HEK293T (cell line): ENCODE data around the gene UBE2QL1.
"Not testable (repeated sequence)": the region's sequence is repeated elsewhere in the genome, so short reads cannot be mapped to it uniquely, and the experiment has no call there.

Source experiments
- CTCF ChIA-PET: fragments of 350-600 bp; formaldehyde crosslinking; extraction: SDS; loops from one replicate; lab custom pipeline; 2021; ENCODE audit warnings: antibody characterized with exemption, inconsistent platforms; lab: Yijun Ruan, JAX
- POLR2A ChIA-PET: fragments of 350-600 bp; formaldehyde crosslinking; extraction: SDS; loops from one replicate; lab custom pipeline; 2020; ENCODE audit warnings: antibody characterized with exemption, inconsistent platforms; lab: Yijun Ruan, JAX
- DNase-seq: peaks from one replicate; pipeline ENCODE4 v3.0.0; 2012; ENCODE audit warnings: mixed read lengths; ENCODE audit errors: extremely low spot score
- ARNT ChIP-seq: fragments of 450-650 bp; IDR thresholded peaks from 2 replicates; pipeline ENCODE4 v1.6.1; 2017; ENCODE audit warnings: mild to moderate bottlenecking
- BHLHE40 ChIP-seq: fragments of 450-650 bp; IDR thresholded peaks from 2 replicates; pipeline ENCODE4 v1.6.1; 2016; ENCODE audit warnings: mild to moderate bottlenecking, moderate library complexity, borderline replicate concordance
- CTBP1 ChIP-seq: fragments of 450-650 bp; IDR thresholded peaks from 2 replicates; pipeline ENCODE4 v1.6.1; 2016; ENCODE audit warnings: borderline replicate concordance
- ELF4 ChIP-seq: fragments of 450-650 bp; IDR thresholded peaks from 2 replicates; pipeline ENCODE4 v1.6.1; 2017; ENCODE audit warnings: antibody characterized with exemption
- FOXA1 ChIP-seq: fragments of 450-650 bp; IDR thresholded peaks from 2 replicates; pipeline ENCODE4 v1.6.1; 2016; ENCODE audit warnings: mild to moderate bottlenecking
- FOXK2 ChIP-seq: fragments of 450-650 bp; IDR thresholded peaks from 2 replicates; pipeline ENCODE4 v1.6.1; 2016; ENCODE audit warnings: mild to moderate bottlenecking
- FOXM1 ChIP-seq: fragments of 450-650 bp; IDR thresholded peaks from 2 replicates; pipeline ENCODE4 v1.6.1; 2017; ENCODE audit warnings: mild to moderate bottlenecking, borderline replicate concordance
- HDGF ChIP-seq: fragments of 450-650 bp; IDR thresholded peaks from 2 replicates; pipeline ENCODE4 v1.6.1; 2017; ENCODE audit warnings: antibody characterized with exemption, borderline replicate concordance
- L3MBTL2 ChIP-seq: fragments of 450-650 bp; conservative IDR thresholded peaks from 2 replicates; pipeline ENCODE4 v1.6.1; 2016; ENCODE audit warnings: mild to moderate bottlenecking
- LEF1 ChIP-seq: fragments of 450-650 bp; IDR thresholded peaks from 2 replicates; pipeline ENCODE4 v1.6.1; 2017; ENCODE audit warnings: mild to moderate bottlenecking, borderline replicate concordance
- NFRKB ChIP-seq: fragments of 450-650 bp; IDR thresholded peaks from 2 replicates; pipeline ENCODE4 v1.6.1; 2016; ENCODE audit warnings: mild to moderate bottlenecking, moderate library complexity
- SP1 ChIP-seq: fragments of 450-650 bp; IDR thresholded peaks from 2 replicates; pipeline ENCODE4 v1.6.1; 2017
- SUZ12 ChIP-seq: fragments of 450-650 bp; IDR thresholded peaks from 2 replicates; pipeline ENCODE4 v1.6.1; 2016; ENCODE audit warnings: mild to moderate bottlenecking
- TARDBP ChIP-seq: fragments of 450-650 bp; IDR thresholded peaks from 2 replicates; pipeline ENCODE4 v1.6.1; 2016
- ZNF384 ChIP-seq: fragments of 450-650 bp; IDR thresholded peaks from 2 replicates; pipeline ENCODE4 v1.6.1; 2016
- TF ChIP-seq, protein P1 (sequence below): fragments of 450-650 bp; IDR thresholded peaks from 2 replicates; pipeline ENCODE4 v1.6.1; 2016

Gene UBE2QL1

DNA sequence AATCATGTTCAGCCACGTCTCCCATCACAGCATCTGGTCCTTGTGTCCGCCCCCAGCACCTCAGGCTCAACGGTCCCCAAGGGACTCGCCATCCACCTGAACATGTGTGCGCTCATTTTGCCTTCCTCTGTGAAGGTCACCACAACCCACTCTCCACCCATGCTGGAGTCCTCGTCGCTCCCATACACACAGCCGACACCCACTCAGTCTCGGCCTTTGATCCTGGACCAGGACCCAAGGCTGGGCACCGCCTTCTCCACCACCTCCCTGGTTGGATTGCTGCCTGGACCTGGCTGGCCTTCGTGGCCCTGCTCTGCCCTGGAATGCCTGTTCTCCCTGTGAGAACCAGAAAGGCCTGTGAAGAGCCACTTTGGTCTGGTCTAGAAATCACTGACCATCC lies 60.3 kb downstream of the UBE2QL1 start:
- ChIA-PET CTCF (no interaction called here), POLR2A (no interaction called here)
- no peak for DNase-seq
- TF ChIP-seq ARNT: no peak
- TF ChIP-seq LEF1: no peak
- TF ChIP-seq CTBP1: no peak
- no peak for TF ChIP-seq NFRKB
- no peak for TF ChIP-seq ZNF384
- TF ChIP-seq SUZ12: no peak
- TF ChIP-seq TARDBP: no peak
- TF ChIP-seq, protein P1, sequence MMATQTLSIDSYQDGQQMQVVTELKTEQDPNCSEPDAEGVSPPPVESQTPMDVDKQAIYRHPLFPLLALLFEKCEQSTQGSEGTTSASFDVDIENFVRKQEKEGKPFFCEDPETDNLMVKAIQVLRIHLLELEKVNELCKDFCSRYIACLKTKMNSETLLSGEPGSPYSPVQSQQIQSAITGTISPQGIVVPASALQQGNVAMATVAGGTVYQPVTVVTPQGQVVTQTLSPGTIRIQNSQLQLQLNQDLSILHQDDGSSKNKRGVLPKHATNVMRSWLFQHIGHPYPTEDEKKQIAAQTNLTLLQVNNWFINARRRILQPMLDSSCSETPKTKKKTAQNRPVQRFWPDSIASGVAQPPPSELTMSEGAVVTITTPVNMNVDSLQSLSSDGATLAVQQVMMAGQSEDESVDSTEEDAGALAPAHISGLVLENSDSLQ: no peak
- no peak for TF ChIP-seq SP1
- no peak for TF ChIP-seq FOXM1
- TF ChIP-seq L3MBTL2: no peak

DNA sequence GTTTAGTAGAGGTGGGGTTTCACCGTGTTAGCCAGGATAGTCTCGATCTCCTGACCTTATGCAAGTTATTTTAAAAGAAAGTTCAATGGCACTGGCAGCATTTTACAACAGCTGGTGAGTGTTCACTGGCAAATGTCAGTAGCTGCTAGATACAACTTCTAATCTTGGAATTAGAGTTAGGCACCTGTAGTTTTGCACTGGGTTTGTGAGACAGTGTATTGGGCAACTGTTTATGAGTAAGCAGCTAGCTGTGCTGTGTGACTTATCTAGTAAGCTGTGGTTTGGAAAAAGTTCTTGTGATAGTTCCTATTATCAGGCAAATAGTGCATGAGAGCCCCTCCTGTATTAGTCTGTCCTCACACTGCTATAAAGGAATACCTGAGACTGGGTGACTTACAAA lies 61.5 kb downstream of the UBE2QL1 start:
- CTCF ChIA-PET: no interaction called here

DNA sequence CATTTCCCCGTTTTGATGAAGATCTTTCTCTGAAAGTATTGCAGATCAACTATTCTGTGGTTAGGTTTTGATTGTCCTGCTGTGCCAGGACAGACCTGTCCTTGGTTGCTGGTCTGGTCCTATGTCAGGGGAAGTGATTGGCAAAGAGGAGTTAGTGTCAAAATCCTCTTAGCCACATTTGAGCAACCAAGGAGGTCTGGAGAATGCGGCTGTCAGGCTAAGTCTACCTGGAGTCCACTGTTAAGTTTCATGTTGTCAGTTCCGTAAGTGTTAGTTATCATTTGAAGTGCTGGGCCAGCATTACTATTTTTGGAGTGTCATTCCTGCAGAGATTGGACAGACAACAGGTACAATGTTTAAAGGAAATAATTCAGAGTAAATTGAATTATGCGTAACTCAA lies 62.3 kb downstream of the UBE2QL1 start:
- CTCF ChIA-PET: no interaction called here
- TF ChIP-seq TARDBP (no peak), LEF1 (no peak), ARNT (no peak), FOXK2 (no peak), FOXM1 (no peak), SUZ12 (no peak), BHLHE40 (no peak), SP1 (no peak), CTBP1 (no peak)
- TF ChIP-seq, protein P1: no peak
- DNase-seq: no peak
- POLR2A ChIA-PET: no interaction called here

More for the DNA sequence above, 61.5 kb downstream of the UBE2QL1 start:
- DNase-seq: no peak
- POLR2A ChIA-PET: no interaction called here
- TF ChIP-seq NFRKB (no peak), FOXA1 (no peak), ARNT (no peak), ZNF384 (no peak), BHLHE40 (no peak), SP1 (no peak), CTBP1 (no peak), HDGF (no peak), FOXK2 (no peak), FOXM1 (no peak), ELF4 (no peak), LEF1 (no peak), L3MBTL2 (no peak), TARDBP (no peak)
- TF ChIP-seq, protein P1: no peak

DNA sequence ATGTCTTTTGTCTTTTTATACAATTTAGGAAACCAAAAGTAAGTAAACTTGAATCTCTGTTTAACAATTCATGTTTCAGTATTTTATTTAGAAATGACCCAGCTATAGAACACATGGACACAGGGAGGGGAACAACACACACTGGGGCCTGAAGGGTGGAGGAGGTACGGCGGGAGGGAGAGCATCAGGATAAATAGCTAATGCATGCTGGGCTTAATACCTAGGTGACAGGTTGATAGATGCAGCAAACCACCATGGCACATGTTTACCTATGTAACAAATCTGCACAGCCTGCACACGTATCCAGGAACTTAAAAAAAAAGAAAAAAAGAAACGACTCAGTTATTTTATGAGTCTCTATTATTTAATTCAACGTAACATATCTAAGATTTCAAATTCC lies 67.2 kb downstream of the UBE2QL1 start:
- DNase-seq, CTCF ChIA-PET, POLR2A ChIA-PET: not testable (repeated sequence)

DNA sequence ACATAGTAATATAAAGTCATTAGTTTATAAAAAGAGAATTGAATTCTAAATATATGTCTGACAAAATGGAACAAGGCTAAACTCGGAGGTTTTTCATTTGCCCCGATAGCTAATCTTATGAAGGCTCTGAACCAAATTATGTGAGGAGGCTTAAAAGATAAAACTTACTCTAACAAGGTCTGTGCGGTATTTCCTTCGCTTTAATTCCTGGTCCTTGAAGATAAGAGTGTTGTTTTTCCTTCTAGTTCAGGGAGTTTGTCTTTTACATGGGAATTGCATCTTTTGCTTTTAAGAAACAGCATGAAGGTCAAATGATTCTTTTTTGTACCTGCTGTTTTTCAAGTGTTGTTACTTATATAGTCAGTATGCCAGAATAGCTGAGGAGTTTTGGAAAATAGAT lies 68.2 kb downstream of the UBE2QL1 start:
- DNase-seq: no peak
- ChIA-PET CTCF (no interaction called here), POLR2A (interaction anchor here (0.7 kb wide), 1 partner anchor 31 kb away, joined by 3 read pairs; no protein-coding TSS in a partner anchor)
- TF ChIP-seq SUZ12: no peak

DNA sequence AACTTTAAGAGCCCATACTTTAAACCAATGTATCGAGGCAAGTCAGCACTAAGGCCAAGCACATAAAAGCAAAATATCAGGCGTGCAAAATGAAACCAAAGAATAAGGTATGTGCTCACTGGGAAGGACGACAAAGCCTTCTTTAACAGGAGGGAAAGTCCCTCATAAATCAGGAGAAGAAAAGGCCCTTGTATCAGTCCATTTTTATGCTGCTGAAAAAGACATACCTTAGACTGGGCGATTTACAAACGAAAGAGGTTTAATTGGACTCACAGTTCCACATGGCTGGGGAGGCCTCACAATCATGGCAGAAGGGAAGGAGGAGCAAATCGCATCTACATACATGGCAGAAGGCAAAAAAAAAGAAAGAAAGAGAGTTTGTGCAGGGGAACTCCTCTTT lies 68.9 kb downstream of the UBE2QL1 start:
- ChIA-PET CTCF (no interaction called here), POLR2A (interaction anchor here (0.7 kb wide), 1 partner anchor 32 kb away, joined by 3 read pairs; no protein-coding TSS in a partner anchor)

More for the DNA sequence above, 68.9 kb downstream of the UBE2QL1 start:
- TF ChIP-seq SUZ12 (no peak), LEF1 (no peak), BHLHE40 (no peak), FOXA1 (no peak), ZNF384 (no peak), L3MBTL2 (no peak), TARDBP (no peak), HDGF (no peak), ELF4 (no peak), ARNT (no peak), FOXK2 (no peak), CTBP1 (no peak), SP1 (no peak), NFRKB (no peak)
- TF ChIP-seq, protein P1: no peak
- DNase-seq: no peak
